ENCODE results near the gene SPTBN4.

SPTBN4 gene

GRCh38 chr19:40614622-40615411 is 148.0 kb downstream of the SPTBN4 start:
- peak; percentile 73 for DNase-seq (ENCODE audit: low spot score)
- in situ Hi-C loops (cut with MboI; ENCODE audit: low pct_unique_long_range_greater_than_20kb, low sequenced_read_pairs, unreplicated experiment) = loop anchor here (25.0 kb wide), 1 partner anchor 303 kb away; no protein-coding TSS in a partner anchor
- no peak for TF ChIP-seq CTCF (IDR thresholded peaks at IDR 0.05; ENCODE audit: extremely low read depth, insufficient read depth, missing control alignments)

GRCh38 chr19:40616178-40616577 is 149.4 kb downstream of the SPTBN4 start:
- DNase-seq (ENCODE audit: low spot score) = no peak
- no peak for TF ChIP-seq CTCF (IDR thresholded peaks at IDR 0.05; ENCODE audit: extremely low read depth, insufficient read depth, missing control alignments)
- in situ Hi-C loops (cut with MboI; ENCODE audit: low pct_unique_long_range_greater_than_20kb, low sequenced_read_pairs, unreplicated experiment) = loop anchor here (25.0 kb wide), 1 partner anchor 304 kb away; no protein-coding TSS in a partner anchor

GRCh38 chr19:40616941-40617340 is 150.1 kb downstream of the SPTBN4 start:
- in situ Hi-C loops (cut with MboI; ENCODE audit: low pct_unique_long_range_greater_than_20kb, low sequenced_read_pairs, unreplicated experiment) = loop anchor here (25.0 kb wide), 1 partner anchor 305 kb away; no protein-coding TSS in a partner anchor
- DNase-seq (ENCODE audit: low spot score) = no peak
- no peak for TF ChIP-seq CTCF (IDR thresholded peaks at IDR 0.05; ENCODE audit: extremely low read depth, insufficient read depth, missing control alignments)

GRCh38 chr19:40617961-40618360 is 151.2 kb downstream of the SPTBN4 start:
- TF ChIP-seq CTCF (IDR thresholded peaks at IDR 0.05; ENCODE audit: extremely low read depth, insufficient read depth, missing control alignments) = no peak
- DNase-seq (ENCODE audit: low spot score) = no peak
- in situ Hi-C loops (cut with MboI; ENCODE audit: low pct_unique_long_range_greater_than_20kb, low sequenced_read_pairs, unreplicated experiment) = loop anchor here (25.0 kb wide), 1 partner anchor 306 kb away; no protein-coding TSS in a partner anchor

GRCh38 chr19:40619333-40620160 is 152.7 kb downstream of the SPTBN4 start:
- in situ Hi-C loops (cut with MboI; ENCODE audit: low pct_unique_long_range_greater_than_20kb, low sequenced_read_pairs, unreplicated experiment) = loop anchor here (25.0 kb wide), 1 partner anchor 307 kb away; no protein-coding TSS in a partner anchor
- TF ChIP-seq CTCF (IDR thresholded peaks at IDR 0.05; ENCODE audit: extremely low read depth, insufficient read depth, missing control alignments) = no peak
- DNase-seq (ENCODE audit: low spot score) = no peak

GRCh38 chr19:40620161-40620485 is 153.3 kb downstream of the SPTBN4 start:
- TF ChIP-seq CTCF (IDR thresholded peaks at IDR 0.05; ENCODE audit: extremely low read depth, insufficient read depth, missing control alignments) = no peak
- in situ Hi-C loops (cut with MboI; ENCODE audit: low pct_unique_long_range_greater_than_20kb, low sequenced_read_pairs, unreplicated experiment) = loop anchor here (25.0 kb wide), 1 partner anchor 308 kb away; no protein-coding TSS in a partner anchor

More at GRCh38 chr19:40620161-40620485, 153.3 kb downstream of the SPTBN4 start:
- no peak for DNase-seq (ENCODE audit: low spot score)
